Smooth muscle cell of the brain vasculature (primary cell): Measurements from ENCODE around the gene GABRG3.

ENCODE experiments used
- DNase-seq: peaks from one replicate; pipeline ENCODE4 v3.0.0-alpha.2; 2012; ENCODE audit warnings: low read depth, low spot score

Gene GABRG3

DNA sequence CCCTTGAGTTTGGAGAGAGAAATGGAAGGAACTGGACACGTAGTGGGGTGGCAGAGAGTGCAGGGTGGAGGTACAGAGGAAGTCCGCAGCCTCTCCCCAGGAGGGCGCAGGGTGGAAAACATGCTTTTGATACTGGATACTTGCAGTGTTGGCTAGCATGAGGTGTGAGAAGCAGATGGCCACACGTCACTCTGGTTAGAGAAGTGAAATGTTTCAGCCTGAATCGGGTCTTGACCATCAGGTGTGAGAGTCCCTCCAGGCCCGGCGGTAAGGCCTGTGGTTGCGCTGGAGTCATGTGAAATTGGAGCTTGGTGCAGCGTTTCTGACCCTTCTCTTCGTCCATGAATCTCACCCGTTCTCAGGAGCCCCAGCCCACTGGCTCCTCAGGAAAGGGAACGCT lies 93.1 kb downstream of the GABRG3 start:
- no peak for DNase-seq

DNA sequence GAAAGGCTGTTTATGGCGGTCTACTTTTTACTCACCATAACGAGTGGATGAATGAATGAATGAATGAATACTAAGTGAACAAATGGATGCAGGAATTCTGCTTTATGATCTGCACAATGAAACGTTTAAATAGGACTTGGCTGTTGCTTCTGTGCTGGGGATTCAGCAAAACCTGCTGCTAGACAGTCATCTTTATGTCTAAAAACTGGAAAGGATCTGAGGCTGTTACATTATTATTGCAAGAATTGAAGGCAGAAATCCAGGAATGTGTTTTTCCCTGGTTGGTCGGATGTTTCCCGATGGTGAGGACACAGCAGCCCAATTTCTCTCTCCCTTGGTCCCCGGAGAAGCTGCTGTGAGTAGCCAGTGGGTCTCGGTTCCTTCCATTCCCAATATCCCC lies 94.2 kb downstream of the GABRG3 start:
- DNase-seq, result no peak

DNA sequence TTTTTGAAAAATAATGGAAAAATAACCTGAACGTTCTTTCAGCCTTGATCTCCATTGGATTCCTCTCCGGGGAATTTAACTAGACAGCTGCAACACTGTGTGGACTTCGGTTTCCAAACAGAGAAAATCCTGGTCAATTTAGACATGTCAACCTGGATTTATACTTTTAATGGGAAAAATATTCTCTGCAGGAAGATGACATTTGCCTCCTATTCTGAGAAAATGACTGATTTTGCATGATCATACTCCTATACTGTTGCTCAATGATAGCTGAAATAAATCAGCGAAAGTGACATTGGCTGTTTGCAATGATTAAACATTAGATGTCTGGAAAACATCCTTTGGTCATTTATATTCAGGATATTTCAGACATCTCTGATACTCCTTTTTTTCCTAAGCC lies 94.8 kb downstream of the GABRG3 start:
- DNase-seq, result no peak

DNA sequence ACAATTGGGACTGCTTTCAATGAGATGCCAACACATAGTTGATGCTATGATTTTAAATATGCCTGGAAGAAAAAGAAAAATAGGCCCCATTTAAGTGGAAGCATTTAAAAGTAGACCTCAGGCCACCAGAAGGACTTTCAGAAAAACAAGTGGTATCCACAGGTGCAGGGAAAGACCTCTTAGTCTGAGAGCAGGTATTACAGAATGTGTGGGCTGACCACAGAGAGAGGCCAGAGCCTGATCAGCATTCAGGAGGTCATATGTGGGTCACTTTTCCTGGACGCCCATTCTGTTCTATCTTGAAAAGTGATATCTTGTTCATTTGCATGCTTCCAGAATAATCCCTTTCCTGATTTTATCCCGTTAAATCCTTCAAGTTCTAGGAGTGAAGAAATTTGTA lies 95.5 kb downstream of the GABRG3 start:
- no peak for DNase-seq

DNA sequence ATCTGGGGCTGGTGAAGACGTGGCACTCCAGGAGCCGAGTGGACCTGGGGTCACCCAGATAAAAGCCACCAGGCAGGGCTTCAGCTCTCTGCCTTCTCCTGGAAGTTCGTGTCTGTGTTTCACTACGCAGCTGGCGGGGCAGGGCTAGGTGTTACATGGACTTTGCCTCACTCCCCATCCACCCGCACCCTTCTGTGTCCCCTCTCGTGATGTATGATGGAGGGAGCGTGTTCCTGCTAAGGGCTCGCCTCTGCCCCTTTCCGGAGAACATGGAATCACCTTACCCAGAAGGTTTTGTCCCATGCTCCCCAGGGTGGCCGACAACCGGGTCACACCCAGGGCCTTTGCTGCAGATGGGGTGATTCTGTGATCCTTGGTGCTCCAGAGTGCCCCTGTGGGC lies 96.2 kb downstream of the GABRG3 start:
- DNase-seq, result no peak

DNA sequence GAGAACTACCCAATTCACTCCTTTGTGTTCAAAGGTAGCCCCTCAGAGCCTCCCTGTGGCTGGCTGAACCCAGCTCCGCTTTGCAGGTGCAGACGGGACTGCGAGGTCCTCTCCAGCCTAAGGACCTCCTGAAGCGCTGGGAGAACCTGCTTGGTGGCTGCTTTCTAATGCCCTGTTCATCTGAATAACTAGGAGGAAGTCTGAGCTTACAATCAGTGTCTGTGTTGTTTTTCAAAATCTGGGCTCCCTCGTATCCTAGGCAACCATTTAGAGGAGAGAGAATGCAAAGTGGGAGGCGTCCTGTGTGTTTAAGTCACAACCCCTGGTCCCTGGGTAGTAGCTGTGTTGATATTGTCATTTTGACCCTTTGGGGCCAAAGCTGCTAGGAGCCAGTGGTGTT lies 99.9 kb downstream of the GABRG3 start:
- DNase-seq, result no peak

DNA sequence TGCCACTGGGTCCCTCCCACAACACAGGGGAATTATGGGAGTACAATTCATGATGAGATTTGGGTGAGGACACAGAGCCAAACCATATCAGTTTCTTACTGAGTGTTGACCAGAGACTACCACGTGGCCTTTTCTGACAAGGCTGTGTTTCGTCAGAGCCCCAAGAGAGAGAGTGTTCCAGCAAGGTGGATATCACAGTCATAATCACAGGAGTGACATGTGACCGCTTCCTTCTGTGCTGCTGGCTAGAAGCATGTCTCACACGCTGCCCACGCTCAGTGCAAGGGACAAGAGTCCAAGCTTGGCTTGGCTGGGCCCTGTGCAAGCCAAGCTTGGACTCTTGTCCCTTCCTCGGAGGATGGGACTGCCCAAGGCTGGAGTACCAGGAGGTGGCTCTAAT lies 103.2 kb downstream of the GABRG3 start:
- no peak for DNase-seq

DNA sequence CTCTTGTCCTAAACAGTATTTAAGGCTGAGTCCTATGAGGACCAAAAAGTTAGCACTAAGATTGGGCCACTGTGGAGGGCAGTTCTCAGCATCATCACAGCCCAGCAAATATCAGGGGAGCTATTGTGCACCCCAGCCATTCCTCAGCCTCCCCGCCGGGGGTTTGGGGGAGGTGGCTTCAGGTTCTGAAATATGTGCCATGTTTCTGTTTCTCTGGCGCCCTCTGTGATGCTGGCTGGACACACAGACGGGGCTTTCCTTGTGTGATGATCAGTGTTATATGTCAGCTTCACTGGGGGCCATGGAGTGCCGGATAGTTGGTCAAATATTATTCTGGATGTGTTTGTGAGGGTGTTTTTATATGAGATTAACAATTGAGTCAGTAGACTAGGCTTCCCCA lies 106.8 kb downstream of the GABRG3 start:
- DNase-seq, result no peak

DNA sequence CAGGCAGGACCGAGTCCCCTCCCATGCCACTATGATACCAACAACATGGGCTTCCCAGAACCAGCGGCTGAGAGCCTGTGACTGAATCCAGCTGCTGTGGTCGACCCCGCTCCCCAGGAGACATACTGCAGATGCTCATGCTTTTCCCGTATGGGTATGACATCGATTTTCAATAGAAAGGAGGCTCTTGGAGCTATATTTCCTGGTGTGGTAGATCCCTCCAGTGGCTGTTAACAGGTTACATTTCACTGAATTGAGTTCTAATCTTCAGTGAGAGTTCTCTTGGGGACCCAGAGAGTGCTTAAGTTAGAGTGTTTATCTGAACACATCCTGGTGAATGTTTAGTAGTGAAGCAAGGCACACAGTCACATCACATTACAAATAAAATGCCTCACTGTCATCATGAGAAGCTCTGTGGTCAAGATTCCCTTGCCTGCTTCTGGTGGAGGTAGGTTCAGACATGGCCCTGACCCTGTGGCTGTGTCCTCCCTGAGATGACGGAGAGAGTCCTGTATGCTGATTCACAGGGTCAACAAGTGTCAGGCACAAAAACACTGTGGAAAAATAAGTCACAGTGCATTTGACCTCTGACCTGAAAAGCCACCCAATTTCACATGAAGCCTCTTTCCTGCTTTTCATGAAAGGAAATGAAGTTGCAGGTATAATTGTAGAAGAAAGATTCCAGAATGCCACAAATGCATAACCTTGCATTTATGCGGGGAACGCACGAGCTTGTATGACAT lies 110.9 kb downstream of the GABRG3 start:
- DNase-seq, result no peak

DNA sequence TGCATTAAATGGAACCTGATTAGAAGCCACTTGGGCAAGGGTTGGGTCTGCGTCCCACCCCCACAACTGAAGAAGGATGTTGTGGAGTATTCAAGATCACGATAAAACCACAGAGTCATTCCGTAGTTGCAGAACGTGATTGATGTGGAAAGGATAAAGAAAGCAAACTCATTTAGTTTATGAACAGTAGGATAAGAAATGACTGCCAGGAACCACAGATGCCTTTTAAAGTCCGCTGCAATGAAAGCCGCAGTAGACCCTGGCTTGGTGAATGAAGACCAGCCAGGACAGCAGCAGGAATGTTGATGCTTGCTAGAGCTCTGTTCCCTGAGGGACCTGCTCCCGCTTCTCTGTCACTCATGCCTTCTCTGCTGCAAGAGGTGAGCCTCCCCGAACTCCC lies 111.5 kb downstream of the GABRG3 start:
- no peak for DNase-seq

DNA sequence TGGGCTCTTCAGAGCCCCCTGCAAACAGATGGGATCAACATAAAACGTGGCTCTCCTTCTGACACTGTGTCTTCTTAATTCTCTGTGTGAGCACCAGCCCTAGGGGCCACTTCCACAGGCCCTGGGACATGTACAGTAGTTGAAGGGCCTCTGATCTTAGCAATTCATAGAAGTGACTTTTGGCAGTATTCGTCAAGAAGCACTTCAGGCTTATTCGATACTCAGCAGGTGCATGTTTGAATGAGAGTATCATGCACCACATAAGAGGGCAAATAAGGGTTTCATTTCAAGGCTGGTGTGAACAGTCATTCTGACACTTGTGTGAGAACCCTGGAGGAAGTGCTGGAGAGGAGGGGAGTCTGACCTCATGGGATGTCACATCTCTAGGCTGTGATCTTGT lies 113.9 kb downstream of the GABRG3 start:
- no peak for DNase-seq

DNA sequence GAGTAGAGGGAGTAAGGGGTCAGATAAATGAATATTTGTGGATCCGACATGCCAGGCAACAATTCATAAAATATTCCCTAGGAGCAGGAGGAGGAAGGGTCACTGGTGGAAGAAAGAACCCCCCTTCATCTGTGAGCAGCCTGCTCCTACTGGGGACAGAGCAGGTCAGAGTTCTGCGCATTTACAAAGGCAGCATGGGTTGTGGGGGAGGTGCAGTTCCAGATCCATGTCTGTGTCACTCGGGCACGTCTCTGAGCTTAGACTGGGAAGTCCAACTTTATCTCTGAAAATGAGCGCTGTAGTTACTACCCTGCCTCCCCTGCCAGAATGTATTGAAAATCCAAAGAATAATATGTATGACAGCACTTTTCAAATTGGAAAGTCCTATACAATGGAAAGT lies 115.2 kb downstream of the GABRG3 start:
- DNase-seq, result no peak

DNA sequence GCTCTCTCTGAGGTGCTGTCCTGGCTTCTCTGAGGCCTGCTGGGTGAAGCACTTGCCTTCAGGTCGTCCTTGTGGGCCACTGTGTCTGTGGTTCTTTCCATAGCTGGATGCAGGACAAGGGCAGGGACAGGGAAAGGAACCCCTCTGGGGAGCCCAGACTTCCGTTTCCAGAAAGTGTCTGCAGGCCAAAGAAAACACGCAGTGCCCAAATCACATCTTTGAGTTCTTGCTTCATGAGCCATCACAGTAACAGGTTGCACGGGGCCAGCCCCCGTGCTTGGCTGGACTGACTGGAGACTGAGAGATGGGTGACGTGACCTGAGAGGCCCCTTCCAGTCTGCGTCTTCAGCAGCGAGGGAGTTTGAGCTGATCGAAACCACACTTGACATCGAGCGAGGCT lies 115.8 kb downstream of the GABRG3 start:
- DNase-seq, result no peak

DNA sequence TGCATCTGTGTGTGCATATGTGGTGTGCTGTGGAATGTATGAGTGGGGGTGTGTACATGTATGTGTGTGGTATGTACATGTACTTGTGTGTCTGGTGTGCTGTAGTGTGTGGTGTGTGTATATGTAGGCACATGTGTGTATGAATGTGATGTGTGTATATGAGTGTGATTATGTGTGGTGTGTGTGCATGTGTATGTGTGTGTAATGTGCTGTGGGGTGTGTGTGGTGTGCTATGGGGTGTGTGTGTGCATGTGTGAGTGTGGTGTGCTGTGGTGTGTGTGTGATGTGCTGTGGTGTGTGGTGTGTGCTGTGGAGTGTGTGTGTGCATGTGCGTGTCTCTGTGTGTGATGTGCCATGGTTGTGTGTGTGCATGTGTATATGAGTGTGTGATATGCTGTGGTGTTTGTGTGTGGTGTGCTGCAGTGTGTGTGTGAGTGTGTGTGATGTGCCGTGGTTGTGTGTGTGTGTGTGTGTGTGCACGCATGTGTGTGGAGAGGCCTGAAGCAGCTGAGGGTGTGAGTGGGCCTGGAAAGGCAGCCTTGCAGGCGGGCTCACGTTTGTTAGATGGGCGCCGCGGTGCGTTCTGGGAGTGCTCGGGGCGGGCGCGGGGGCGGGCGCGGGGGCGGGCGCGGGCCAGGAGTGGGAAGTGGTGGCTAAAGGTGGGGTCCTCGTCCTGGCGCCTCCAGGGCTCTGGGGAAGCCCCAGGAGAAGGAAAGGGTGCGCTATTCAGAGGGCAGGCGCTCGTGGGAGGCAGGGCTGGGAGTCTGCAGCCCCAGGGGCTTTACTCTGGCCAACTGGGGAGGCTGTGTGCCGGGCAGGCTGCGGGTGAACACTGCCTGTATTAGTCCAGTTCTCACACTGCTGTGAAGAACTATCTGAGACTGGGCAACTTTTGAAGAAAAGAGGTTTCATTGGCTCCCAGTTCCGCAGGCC lies 116.9 kb downstream of the GABRG3 start:
- DNase-seq, result no peak

DNA sequence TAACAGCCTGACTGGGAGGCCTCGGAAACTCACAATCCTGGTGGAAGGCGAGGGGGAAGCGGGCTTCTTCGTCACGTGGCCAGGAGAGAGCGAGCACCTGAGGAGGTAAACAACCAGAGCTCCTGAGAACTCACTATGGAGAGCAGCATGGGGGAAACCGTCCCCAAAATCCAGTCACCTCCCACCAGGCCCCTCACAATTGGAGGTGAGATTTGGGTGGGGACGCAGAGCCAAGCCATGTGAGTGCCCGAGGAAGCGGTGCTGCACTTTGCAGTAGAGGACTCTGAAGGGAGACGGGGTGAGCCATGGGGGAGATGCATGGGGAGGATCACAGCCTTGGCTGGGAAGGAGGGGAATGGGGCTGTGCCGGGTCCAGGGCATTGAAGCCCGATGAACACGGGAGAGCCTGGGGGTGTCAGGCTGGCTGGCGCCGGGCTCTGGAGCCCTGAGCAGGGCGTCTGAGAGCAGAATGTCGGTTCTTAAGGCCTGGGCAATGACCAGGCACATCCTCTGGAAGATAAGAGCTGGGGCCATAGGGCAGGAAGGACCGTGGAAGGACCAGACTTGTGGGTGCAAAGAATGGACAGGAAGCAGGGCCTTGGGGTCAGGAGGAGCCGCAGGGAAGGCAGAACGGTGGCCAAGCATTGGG lies 117.7 kb downstream of the GABRG3 start:
- no peak for DNase-seq

DNA sequence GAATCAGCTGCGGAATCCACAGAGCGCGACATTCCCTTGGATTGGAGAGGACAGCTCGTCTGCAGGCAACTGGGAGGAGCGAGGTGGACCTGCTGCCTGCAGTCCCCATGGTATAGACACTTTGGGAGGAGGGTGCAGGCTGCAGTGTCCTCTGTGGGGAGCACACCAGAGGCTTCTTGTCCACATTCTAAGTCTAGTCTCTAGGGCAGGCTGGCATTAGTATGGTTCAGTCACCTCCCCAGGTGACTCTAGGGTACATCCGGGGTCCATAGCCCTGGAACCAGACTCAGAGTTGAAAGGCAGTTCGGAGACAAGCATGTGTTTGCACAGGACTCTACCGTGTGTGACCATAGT lies 118.2 kb downstream of the GABRG3 start:
- no peak for DNase-seq

DNA sequence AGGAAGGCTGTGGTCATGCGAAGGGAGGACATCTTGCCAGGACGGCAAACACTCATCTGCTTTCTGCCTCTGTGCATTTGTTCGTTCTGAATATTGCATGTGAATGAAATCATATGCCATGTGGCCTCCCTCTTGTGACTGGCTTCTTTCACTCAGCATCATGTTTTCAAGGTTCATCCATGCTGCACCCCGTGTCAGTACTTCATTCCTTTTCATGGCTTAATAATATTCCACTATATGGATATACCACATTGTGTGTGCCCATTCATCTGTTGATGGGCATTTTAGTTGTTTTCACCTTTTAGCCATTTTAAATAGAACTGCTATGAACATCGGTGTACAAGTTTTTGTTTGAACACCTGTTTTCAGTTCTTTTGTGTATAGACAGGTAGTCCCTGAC lies 118.7 kb downstream of the GABRG3 start:
- no peak for DNase-seq

DNA sequence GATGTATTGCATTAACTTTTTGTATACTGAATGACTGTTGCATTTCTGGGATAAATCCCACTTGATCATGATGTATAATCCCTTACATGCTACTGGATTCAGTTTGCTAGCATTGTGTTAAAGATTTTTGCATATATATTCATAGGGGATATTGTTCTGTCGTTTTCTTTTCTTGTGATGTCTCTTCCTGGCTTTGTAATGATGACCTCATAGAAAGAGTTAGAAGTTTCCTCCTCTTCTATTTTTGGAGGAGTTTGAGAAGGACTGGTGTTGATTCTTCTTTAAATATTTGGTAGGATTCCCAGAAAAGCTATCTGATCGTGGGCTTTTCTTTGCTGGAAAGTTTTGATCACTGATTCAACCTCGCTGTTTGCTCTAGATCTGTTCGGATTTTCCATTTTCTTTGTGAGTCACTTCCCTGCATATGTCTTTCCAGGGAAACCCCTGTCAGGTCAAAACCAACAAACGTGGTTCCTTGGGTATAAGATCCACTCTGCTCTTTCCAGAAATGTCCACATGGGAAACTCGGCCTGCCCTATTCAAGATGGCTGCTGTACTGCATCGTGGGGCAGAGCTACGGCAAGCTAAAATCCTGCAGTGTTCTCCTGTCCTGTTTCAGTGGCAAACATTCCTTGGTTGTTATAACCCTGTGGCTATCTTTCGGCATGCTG lies 120.4 kb downstream of the GABRG3 start:
- DNase-seq, result no peak

DNA sequence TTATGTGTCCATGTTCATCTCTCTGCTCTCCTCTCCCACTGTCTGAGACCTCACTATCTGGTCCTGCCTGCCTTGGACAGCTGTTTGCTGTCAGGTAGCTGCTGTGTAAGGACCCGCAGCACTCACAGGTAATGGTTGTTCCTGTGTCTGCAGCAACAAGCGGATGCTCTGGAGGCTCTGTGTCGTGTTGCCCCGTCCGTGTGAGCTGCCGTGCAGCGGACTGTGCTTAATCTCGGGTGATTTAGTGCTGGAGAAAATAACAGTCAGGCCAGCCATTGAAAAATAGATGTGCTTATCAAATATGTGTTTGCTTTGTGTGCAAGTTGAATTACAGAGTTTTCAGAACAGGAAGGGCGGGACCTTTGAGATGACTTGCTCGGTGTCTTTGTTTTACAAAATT lies 121.4 kb downstream of the GABRG3 start:
- no peak for DNase-seq

DNA sequence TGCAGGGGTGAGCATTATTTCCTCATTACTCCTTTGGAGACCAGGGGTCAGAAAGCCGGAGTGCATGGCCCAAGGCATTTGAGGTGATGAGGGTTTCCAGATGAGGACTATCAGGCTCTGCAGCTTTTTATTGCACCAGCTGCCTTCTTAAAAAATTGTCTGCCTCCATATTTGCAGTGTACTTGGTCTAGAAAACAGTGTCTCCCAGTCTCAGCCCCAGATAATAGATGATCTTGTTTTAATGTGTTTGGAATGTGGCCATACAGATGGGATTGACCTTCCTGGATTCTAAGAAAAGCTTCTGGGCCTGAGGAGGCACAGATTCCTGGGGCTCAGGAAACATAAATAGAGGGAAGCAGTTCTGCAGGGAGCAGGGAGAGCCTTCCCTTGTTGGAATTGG lies 123.3 kb downstream of the GABRG3 start:
- DNase-seq, result no peak

DNA sequence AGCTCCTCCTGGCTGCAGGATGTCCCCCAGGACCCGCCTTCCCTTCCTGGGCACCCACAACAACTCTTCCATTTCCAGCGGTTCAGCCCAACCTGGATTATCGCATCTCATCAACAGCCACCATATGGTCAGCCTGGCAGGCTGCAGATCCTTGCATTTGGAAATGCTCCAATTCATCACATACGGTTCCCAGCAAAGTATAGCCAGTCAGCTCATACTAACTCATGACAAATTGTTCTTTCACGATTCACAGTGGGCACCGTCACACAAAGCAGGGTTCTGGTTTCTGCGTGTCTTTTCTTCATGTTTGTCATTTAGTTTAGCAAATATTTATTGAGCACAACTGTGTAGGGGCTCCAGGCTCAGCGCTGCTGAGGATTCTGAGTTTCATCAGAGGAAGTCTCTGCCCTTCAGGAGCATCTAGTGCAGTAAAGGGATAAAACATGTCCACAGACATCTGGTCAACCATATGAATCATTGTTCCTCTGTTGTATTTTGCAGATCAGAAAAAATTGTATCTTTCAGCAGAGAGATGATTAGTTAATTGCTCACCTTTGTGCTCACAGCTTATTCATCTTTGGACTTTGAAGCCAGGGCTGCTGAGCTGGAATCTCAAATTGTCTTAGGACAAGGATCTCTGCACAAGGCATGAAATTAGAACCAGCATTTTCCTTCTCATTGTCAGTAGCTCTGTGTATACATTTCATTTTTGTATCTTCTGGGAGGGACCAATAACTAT lies 125.1 kb downstream of the GABRG3 start:
- DNase-seq, result no peak
